Mononuclear cell (primary cell): ENCODE measurements around the gene CMC1. TPM values are rescaled to one million over a fixed set of nuclear protein-coding genes. Genes with fewer than 3 reads are reported as not detected.
A peak's percentile ranks its signal among the peaks of the same experiment; 100 is the strongest.
"Not testable (repeated sequence)": the region's sequence is repeated elsewhere in the genome, so short reads cannot be mapped to it uniquely, and the experiment has no call there.

Experiments
- H3K27me3 ChIP-seq: 2 replicates; pipeline ENCODE4 v1.6.0; 2011; ENCODE audit warnings: low read length, control low read depth; ENCODE audit not compliant: insufficient read depth
- H3K4me1 ChIP-seq: 2 replicates; pipeline ENCODE4 v1.5.1; 2011; ENCODE audit warnings: mild to moderate bottlenecking, low read length, control low read depth; ENCODE audit not compliant: insufficient read depth
- H3K4me3 ChIP-seq: 2 replicates; pipeline ENCODE4 v1.5.1; 2011; ENCODE audit warnings: mild to moderate bottlenecking, low read length, moderate library complexity
- H3K9me3 ChIP-seq: 2 replicates; pipeline ENCODE4 v1.5.1; 2011; ENCODE audit warnings: low read depth, mild to moderate bottlenecking, control low read depth, low read length
- total RNA-seq: library from RNA; depleted of rRNA; stranded (reverse); fragments of >200 nt; gene quantifications from one replicate; pipeline ENCODE4 v1.2.3, GENCODE V29; 2012

CMC1 gene, protein sequence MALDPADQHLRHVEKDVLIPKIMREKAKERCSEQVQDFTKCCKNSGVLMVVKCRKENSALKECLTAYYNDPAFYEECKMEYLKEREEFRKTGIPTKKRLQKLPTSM
- total RNA-seq, result 39.5 TPM

GRCh38 chr3:28241221-28242160 is at the start of gene CMC1:
Gene CMC1 (plus strand): TSS chr3:28241619. CDS start chr3:28241794, 175 bp downstream.
- Histone ChIP-seq H3K4me1 (peaks cover 37% of the 10 kb centered on the region), H3K4me3 (peak within 1 kb of the TSS; percentile 81), H3K9me3 (no peaks in the 10 kb centered on the region), H3K27me3 (no peaks in the 10 kb centered on the region)

DNA sequence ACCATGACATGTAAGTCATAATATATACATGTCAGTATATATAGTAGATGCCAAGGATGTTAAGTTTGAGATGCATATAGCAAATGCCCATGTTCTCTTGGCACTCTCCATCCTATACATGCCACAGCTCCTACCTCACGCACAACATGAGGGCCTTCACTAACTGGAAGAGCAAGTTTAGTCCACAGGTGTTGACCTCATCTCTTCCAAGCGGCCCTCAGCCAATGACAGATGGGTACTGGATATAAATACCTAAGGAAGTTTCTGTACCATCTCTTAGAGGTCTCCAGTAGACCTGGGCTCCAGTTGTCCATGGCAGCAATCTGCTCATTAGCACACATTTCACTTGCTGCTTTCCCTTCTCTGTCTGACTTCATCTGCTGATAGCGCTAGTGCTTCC is 43.3 kb upstream of the CMC1 start:
- Histone ChIP-seq H3K4me3 (no peak overlapping the region), H3K27me3 (no peaks in the 10 kb centered on the region), H3K4me1 (no peaks in the 10 kb centered on the region), H3K9me3 (no peaks in the 10 kb centered on the region)

- Histone ChIP-seq H3K27me3 (no peaks in the 10 kb centered on the region), H3K4me1 (no peaks in the 10 kb centered on the region), H3K4me3 (no peak overlapping the region), H3K9me3 (no peaks in the 10 kb centered on the region)
Measured at GRCh38 chr3:28198974-28199373, 42.4 kb upstream of the CMC1 start.

DNA sequence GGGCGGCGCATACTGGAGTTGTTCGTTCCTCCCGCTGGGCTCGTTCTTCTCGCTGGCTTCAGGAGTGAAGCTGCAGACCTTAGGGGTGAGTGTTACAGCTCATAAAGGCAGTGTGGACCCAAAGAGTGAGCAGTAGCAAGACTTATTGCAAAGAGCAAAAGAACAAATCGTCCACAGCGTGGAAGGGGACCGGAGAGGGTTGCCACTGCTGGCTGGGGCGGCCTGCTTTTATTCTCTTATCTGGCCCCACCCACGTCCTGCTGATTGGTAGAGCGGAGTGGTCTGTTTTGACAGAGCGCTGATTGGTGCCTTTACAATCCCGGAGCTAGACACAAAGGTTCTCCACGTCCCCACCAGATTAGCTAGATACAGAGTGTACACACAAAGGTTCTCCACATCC is 41.8 kb upstream of the CMC1 start:
- H3K4me3 ChIP-seq, H3K4me1 ChIP-seq, H3K9me3 ChIP-seq, H3K27me3 ChIP-seq: not testable (repeated sequence)

DNA sequence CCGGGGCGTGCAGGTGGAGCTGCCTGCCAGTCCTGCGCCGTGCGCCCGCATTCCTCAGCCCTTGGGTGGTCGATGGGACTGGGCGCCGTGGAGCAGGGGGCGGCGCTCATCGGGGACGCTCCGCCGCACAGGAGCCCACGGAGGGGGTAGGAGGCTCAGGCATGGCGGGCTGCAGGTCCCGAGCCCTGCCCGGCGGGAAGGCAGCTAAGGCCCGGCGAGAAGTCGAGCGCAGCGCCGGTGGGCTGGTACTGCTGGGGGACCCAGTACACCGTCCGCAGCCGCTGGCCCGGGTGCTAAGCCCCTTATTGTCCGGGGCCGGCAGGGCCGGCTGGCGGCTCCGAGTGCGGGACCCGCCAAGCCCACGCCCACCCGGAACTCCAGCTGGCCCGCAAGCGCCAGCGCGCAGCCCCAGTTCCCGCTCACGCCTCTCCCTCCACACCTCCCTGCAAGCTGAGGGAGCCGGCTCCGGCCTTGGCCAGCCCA is 41.0 kb upstream of the CMC1 start:
- H3K9me3 ChIP-seq, H3K27me3 ChIP-seq, H3K4me1 ChIP-seq, H3K4me3 ChIP-seq: not testable (repeated sequence)

GRCh38 chr3:28206479-28206878 is 34.9 kb upstream of the CMC1 start:
- H3K9me3 ChIP-seq, result no peaks in the 10 kb centered on the region

GRCh38 chr3:28207000-28207733 is 34.3 kb upstream of the CMC1 start:
- Histone ChIP-seq H3K9me3 (no peaks in the 10 kb centered on the region), H3K4me3 (no peak overlapping the region), H3K27me3 (no peaks in the 10 kb centered on the region), H3K4me1 (peaks cover 8% of the 10 kb centered on the region)

More at GRCh38 chr3:28206479-28206878, 34.9 kb upstream of the CMC1 start:
- Histone ChIP-seq H3K27me3 (no peaks in the 10 kb centered on the region), H3K4me1 (peaks cover 6% of the 10 kb centered on the region), H3K4me3 (no peak overlapping the region)

DNA sequence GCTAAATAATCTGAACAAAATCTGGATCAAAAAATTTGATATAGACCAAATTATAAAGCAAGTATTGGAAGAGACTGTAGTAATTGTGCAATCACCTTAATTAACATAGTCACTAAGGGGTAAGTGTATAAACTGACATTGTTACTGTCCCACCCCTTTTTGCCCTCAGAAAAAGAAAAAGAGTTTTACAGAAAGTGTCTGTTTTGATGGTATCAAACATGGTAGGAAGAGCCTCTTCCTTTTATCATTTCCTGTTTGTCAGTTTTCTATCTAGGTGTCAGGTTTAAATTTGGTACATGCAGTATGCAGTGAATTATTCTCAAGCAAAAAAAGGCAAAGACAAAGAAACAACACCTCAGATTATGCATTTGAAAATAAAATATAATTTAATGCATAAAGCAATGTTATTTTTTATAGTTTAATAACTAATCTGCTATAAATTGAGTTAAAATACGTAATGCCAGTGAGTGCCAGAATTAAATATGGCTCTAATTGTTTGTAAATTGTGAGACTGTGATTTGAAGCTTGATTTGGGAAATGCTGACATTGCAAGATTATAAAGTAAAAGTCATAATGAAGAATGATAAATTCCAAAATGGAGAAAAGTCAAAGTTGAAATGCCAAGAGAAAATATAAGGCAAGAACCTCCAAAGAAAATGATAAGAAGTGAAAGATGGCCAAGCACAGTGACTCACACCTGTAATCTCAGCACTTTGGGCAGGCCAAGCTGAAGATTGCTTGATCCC is 30.3 kb upstream of the CMC1 start:
- Histone ChIP-seq H3K4me3 (no peak overlapping the region), H3K4me1 (peaks cover 8% of the 10 kb centered on the region), H3K9me3 (peaks cover 7% of the 10 kb centered on the region), H3K27me3 (no peaks in the 10 kb centered on the region)

GRCh38 chr3:28212681-28213080 is 28.7 kb upstream of the CMC1 start:
- peaks cover 7% of the 10 kb centered on the region for H3K9me3 ChIP-seq
- no peaks in the 10 kb centered on the region for H3K27me3 ChIP-seq
- no peak overlapping the region for H3K4me3 ChIP-seq
- H3K4me1 ChIP-seq, result peaks cover 8% of the 10 kb centered on the region

DNA sequence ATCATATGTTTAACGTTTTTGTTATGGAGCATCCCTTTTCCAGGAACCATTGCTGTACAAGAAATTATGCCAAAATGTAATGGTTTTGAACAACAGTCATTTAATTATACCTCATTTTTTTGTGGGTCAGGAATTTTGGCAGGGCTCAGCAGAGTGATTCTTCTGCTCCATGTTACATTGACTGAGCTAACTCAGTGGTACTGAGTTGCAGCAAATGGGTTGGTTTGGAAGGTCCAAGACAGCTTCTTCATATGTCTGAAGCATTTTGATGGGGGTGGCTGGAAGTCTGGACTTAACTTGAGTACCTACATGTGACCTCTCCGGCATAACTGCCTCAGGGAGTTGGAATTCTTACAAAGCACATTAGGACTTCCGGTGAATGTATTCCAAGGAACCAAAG is 26.0 kb upstream of the CMC1 start:
- Histone ChIP-seq H3K9me3 (peaks cover 7% of the 10 kb centered on the region), H3K27me3 (no peaks in the 10 kb centered on the region), H3K4me3 (no peak overlapping the region), H3K4me1 (peaks cover 7% of the 10 kb centered on the region)

- Histone ChIP-seq H3K9me3 (peaks cover 2% of the 10 kb centered on the region), H3K4me3 (no peak overlapping the region), H3K4me1 (no peaks in the 10 kb centered on the region), H3K27me3 (no peaks in the 10 kb centered on the region)
Measured at GRCh38 chr3:28218071-28218916, 23.1 kb upstream of the CMC1 start.

- Histone ChIP-seq H3K9me3 (no peaks in the 10 kb centered on the region), H3K4me1 (no peaks in the 10 kb centered on the region), H3K27me3 (no peaks in the 10 kb centered on the region), H3K4me3 (no peak overlapping the region)
Measured at GRCh38 chr3:28218917-28219198, 22.6 kb upstream of the CMC1 start.

DNA sequence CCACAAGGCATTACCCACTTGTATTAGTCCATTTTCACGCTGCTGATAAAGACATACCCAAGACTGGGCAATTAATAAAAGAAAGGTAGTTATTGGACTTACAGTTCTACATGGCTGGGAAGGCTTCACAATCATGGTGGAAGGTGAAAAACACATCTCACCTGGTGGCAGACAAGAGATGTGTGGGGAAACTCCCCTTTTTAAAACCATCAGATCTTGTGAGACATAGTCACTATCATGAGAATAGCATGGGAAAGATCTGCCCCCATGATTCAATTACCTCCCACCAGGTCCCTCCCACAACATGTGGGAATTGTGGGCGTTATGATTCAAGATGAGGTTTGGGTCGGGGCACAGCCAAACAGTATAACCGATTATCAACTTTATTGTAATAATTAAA is 17.0 kb upstream of the CMC1 start:
- no peak overlapping the region for H3K4me3 ChIP-seq
- H3K9me3 ChIP-seq, result no peaks in the 10 kb centered on the region
- H3K27me3 ChIP-seq, result no peaks in the 10 kb centered on the region
- H3K4me1 ChIP-seq, result no peaks in the 10 kb centered on the region

- no peaks in the 10 kb centered on the region for H3K9me3 ChIP-seq
- no peaks in the 10 kb centered on the region for H3K27me3 ChIP-seq
- no peaks in the 10 kb centered on the region for H3K4me1 ChIP-seq
- no peak overlapping the region for H3K4me3 ChIP-seq
Measured at GRCh38 chr3:28226020-28226419, 15.4 kb upstream of the CMC1 start.
